ENCODE results near the gene TTBK2. TPM values are rescaled to one million over a fixed set of nuclear protein-coding genes. Genes with fewer than 3 reads are reported as not detected.

TTBK2 gene
- total and polyA plus RNA-seq, 10 of the 15 experiments (the other 5 are each of a cell fraction or from before 2014, with no cell fraction given), result 0.66 to 9.1 (median 3.7) TPM

GRCh38 chr15:42955518-42955917, 34.9 kb upstream of the TTBK2 start:
- H3K36me3 ChIP-seq (ENCODE audit: control insufficient read depth in 2 of 2, insufficient read depth in 2 of 2, low read length in 1 of 2), result peaks cover 3 to 5% of the 10 kb centered on the region in 2 experiments; a peak in 3 of 4 replicates
- DNase-seq (ENCODE audit: low read depth, low spot score), result no peak
- RAD21 ChIA-PET (ENCODE audit: unreplicated experiment), result no interaction called here
- POLR2A ChIA-PET, result interaction anchor here (0.6 kb wide), 1 partner anchor 1709 kb away, joined by 4 read pairs; no protein-coding TSS in a partner anchor
- H3K27me3 ChIP-seq (replicated peaks in 1 of 2; ENCODE audit: control insufficient read depth in 2 of 2, insufficient read depth in 2 of 2, low read length in 1 of 2), result no peaks in the 10 kb centered on the region
- H3K9ac ChIP-seq (ENCODE audit: control insufficient read depth, insufficient read depth, low read length), result no peak overlapping the region
- intact Hi-C loops (cut with micrococcal nuclease; ENCODE audit: unreplicated experiment), result no loop called here
- H3K79me2 ChIP-seq (ENCODE audit: control insufficient read depth, insufficient read depth, low read length), result no peaks in the 10 kb centered on the region
- CTCF ChIA-PET, result interaction anchor here (0.6 kb wide), 1 partner anchor 786 kb away, joined by 3 read pairs; no protein-coding TSS in a partner anchor
- H2AFZ ChIP-seq (ENCODE audit: control insufficient read depth, low read depth, low read length), result no peak overlapping the region
- H3K27ac ChIP-seq (ENCODE audit: control insufficient read depth, insufficient read depth), result no peak overlapping the region
- no peak for ATAC-seq
- no peak for TF ChIP-seq PKNOX1 (IDR thresholded peaks at IDR 0.05)
- no peak for TF ChIP-seq CBFB (IDR thresholded peaks at IDR 0.05; ENCODE audit: low read depth)
- no peak for TF ChIP-seq BMI1 (IDR thresholded peaks at IDR 0.05; ENCODE audit: borderline replicate concordance)
- TF ChIP-seq STAT1 (conservative IDR thresholded peaks at IDR 0.05), result no peak
- TF ChIP-seq ZBTB11 (CRISPR knock-in tag; IDR thresholded peaks at IDR 0.05), result no peak
- no peak for TF ChIP-seq BCLAF1 (IDR thresholded peaks at IDR 0.05)
- TF ChIP-seq POLR2AphosphoS2 (IDR thresholded peaks at IDR 0.05; ENCODE audit: low read depth, low read length), result no peak
- TF ChIP-seq ZBED1 (IDR thresholded peaks at IDR 0.05; ENCODE audit: borderline replicate concordance), result no peak
- TF ChIP-seq IRF4 (IDR thresholded peaks at IDR 0.05; ENCODE audit: low read depth, low read length), result no peak
- no peak for TF ChIP-seq ZBTB4 (CRISPR knock-in tag; IDR thresholded peaks at IDR 0.05)
- TF ChIP-seq MYB (IDR thresholded peaks at IDR 0.05; ENCODE audit: borderline replicate concordance, low read depth, low read length), result no peak
- no peak for TF ChIP-seq ZNF207 (IDR thresholded peaks at IDR 0.05; ENCODE audit: borderline replicate concordance)
- BruUV-seq (replicated peaks), result no TSS peak
- no peaks in the 10 kb centered on the region for H4K20me1 ChIP-seq (ENCODE audit: control insufficient read depth, insufficient read depth)
- H3K4me1 ChIP-seq (ENCODE audit: control insufficient read depth, insufficient read depth, low read length), result no peaks in the 10 kb centered on the region
- H3K9me3 ChIP-seq (replicated peaks; ENCODE audit: control insufficient read depth, insufficient read depth, low read length), result no peaks in the 10 kb centered on the region
- H3K4me2 ChIP-seq (ENCODE audit: control insufficient read depth, insufficient read depth), result no peak overlapping the region
- SMC1A ChIA-PET (ENCODE audit: uncharacterized antibody, unreplicated experiment), result no interaction called here
- FAIRE-seq, result no peak
- no peak overlapping the region for H3K4me3 ChIP-seq
- in situ Hi-C loops (cut with MboI), result no loop called here
